K562 (cell line): ENCODE measurements around the gene DEDD2. TPM values are rescaled to one million over a fixed set of nuclear protein-coding genes. Genes with fewer than 3 reads are reported as not detected.

Experiments
- ADNP ChIP-seq: fragments of 200-800 bp; sonication (Bioruptor generic); IDR thresholded peaks from 2 replicates; pipeline ENCODE4 v1.6.1; 2016; ENCODE audit warnings: missing genetic modification characterization, missing compliant biosample characterization
- AFF4 ChIP-seq: sonication (generic); formaldehyde crosslinking; IDR thresholded peaks from 2 replicates; pipeline ENCODE4 v1.8.0; 2023; ENCODE audit warnings: mild to moderate bottlenecking, missing genetic modification reagents
- CGGBP1 ChIP-seq: fragments of 250-450 bp; sonication (Bioruptor Pico); IDR thresholded peaks from 2 replicates; pipeline ENCODE4 v1.9.0; 2021; ENCODE audit warnings: mild to moderate bottlenecking
- DLX4 ChIP-seq: fragments of 250-450 bp; sonication (Bioruptor Pico); IDR thresholded peaks from 2 replicates; pipeline ENCODE4 v1.6.1; 2021; ENCODE audit warnings: mild to moderate bottlenecking
- E2F8 ChIP-seq: fragments of 450-650 bp; IDR thresholded peaks from 2 replicates; pipeline ENCODE4 v1.7.1; 2018; ENCODE audit warnings: mild to moderate bottlenecking, low read depth; ENCODE audit not compliant: partially characterized antibody
- MAFK ChIP-seq: IDR thresholded peaks from 2 replicates; pipeline ENCODE4 v1.6.1; 2011; ENCODE audit warnings: low read length, improper control_type of control experiment
- NBN ChIP-seq: fragments of 450-650 bp; IDR thresholded peaks from 2 replicates; pipeline ENCODE4 v1.6.1; 2016; ENCODE audit warnings: low read depth, mild to moderate bottlenecking
- NFATC3 ChIP-seq: fragments of 450-650 bp; IDR thresholded peaks from 2 replicates; pipeline ENCODE4 v1.6.1; 2017; ENCODE audit warnings: mild to moderate bottlenecking
- NFXL1 ChIP-seq: fragments of 450-650 bp; formaldehyde crosslinking; IDR thresholded peaks from 2 replicates; pipeline ENCODE4 v1.4.0; 2021; ENCODE audit warnings: mild to moderate bottlenecking
- NONO ChIP-seq, 2 experiments: fragments of 200-400 bp in 1 of 2; fragments of 450-650 bp in 1 of 2; formaldehyde crosslinking in 1 of 2; IDR thresholded peaks; 2 replicates each; pipeline ENCODE4 v1.6.1; 2017; ENCODE audit warnings: low read depth in 2 of 2, mild to moderate bottlenecking in 2 of 2, moderate library complexity in 2 of 2, low read length in 1 of 2
- NR1H2 ChIP-seq: sonication (generic); formaldehyde crosslinking; IDR thresholded peaks from 2 replicates; pipeline ENCODE4 v1.4.0; 2020; ENCODE audit warnings: mild to moderate bottlenecking, missing genetic modification reagents
- POLR2A ChIP-seq: fragments of 450-650 bp; conservative IDR thresholded peaks from 2 replicates; pipeline ENCODE4 v1.6.1; 2016
- POU5F1 ChIP-seq: fragments of 150-350 bp; IDR thresholded peaks from 2 replicates; pipeline ENCODE4 v1.6.1; 2014; ENCODE audit warnings: borderline replicate concordance, low read length, low read depth, mild to moderate bottlenecking; ENCODE audit not compliant: partially characterized antibody
- SMARCA5 ChIP-seq: fragments of 450-650 bp; IDR thresholded peaks from 2 replicates; pipeline ENCODE4 v1.6.1; 2016
- SNAPC5 ChIP-seq: fragments of 250-450 bp; sonication (Bioruptor Pico); IDR thresholded peaks from 2 replicates; pipeline ENCODE4 v1.8.0; 2021; ENCODE audit warnings: moderate library complexity, mild to moderate bottlenecking, inconsistent platforms
- THAP7 ChIP-seq: fragments of 250-450 bp; sonication (Bioruptor Pico); IDR thresholded peaks from 2 replicates; pipeline ENCODE4 v1.5.0; 2021
- ZBTB7A ChIP-seq: IDR thresholded peaks from 2 replicates; pipeline ENCODE4 v1.6.1; 2011; ENCODE audit warnings: low read depth, mild to moderate bottlenecking, low read length, moderate library complexity, borderline replicate concordance; ENCODE audit not compliant: control insufficient read depth
- ZNF561 ChIP-seq: fragments of 450-650 bp; formaldehyde crosslinking; conservative IDR thresholded peaks from 2 replicates; pipeline ENCODE4 v1.4.0; 2020; ENCODE audit warnings: mild to moderate bottlenecking, moderate library complexity
- ZNF707 ChIP-seq: fragments of 250-450 bp; sonication (Bioruptor Pico); conservative IDR thresholded peaks from 2 replicates; pipeline ENCODE4 v1.8.0; 2022; ENCODE audit warnings: inconsistent platforms, mild to moderate bottlenecking, moderate library complexity
- polyA plus RNA-seq, 8 experiments: library from polyadenylated mRNA; depleted of rRNA in 4 of 8; stranded (reverse) in 5 of 8; unstranded in 3 of 8; fragments of >200 nt; fragmentation: Nextera tagmentation in 2 of 8; fragmentation: Illumina TruSeq in 1 of 8; extraction: Ambion mirVana in 2 of 8; extraction: Trizol in 1 of 8; gene quantifications; 2 replicates each; pipeline versions ENCODE4 v1.2.1 to v1.2.3, GENCODE V29; 2011 to 2014; ENCODE audit warnings: inconsistent platforms in 1 of 8, missing spikeins in 1 of 8
- total RNA-seq, 7 experiments: library from RNA; depleted of rRNA in 6 of 7; stranded (reverse); fragments of >200 nt in 6 of 7; fragmentation: Illumina TruSeq in 2 of 7; extraction: Trizol in 2 of 7; gene quantifications; 2 replicates each; pipeline versions ENCODE4 v1.2.1 to v1.2.3, GENCODE V29; 2011 to 2021; ENCODE audit warnings: low replicate concordance in 1 of 7

The DEDD2 gene
- total and polyA plus RNA-seq, 9 of the 15 experiments (the other 6 are each of a cell fraction or from before 2014, with no cell fraction given) = 4.3 to 43.0 (median 29.2) TPM

GRCh38 chr19:42254850-42255765 lies 37.6 kb upstream of the DEDD2 start, which contains the start of gene ERF (continued):
- TF ChIP-seq ZBTB7A = peak; percentile 82
- peak; percentile 40; the same call in 1 of the 2 replicates for TF ChIP-seq POLR2A
- no peak for TF ChIP-seq POU5F1
- no peak for TF ChIP-seq CGGBP1 (CRISPR knock-in tag)
- TF ChIP-seq NR1H2 (CRISPR knock-in tag) = no peak
- no peak for TF ChIP-seq DLX4 (CRISPR knock-in tag)
- TF ChIP-seq ADNP (tag) = no peak
- no peak for TF ChIP-seq NFXL1 (CRISPR knock-in tag)
- no peak for TF ChIP-seq ZNF561 (CRISPR knock-in tag)
- no peak for TF ChIP-seq SMARCA5
- TF ChIP-seq AFF4 = 0 out of 2 replicates have a peak, but pooled peaks have one; percentile 34
- TF ChIP-seq SNAPC5 = no peak
- TF ChIP-seq E2F8 = no peak
- no peak for TF ChIP-seq THAP7 (CRISPR knock-in tag)
- no peak for TF ChIP-seq NFATC3
- TF ChIP-seq ZNF707 (CRISPR knock-in tag) = no peak
- TF ChIP-seq NBN = no peak
- TF ChIP-seq NONO (IDR thresholded peaks at IDR 0.05; ENCODE audit: low read depth in 2 of 2, low read length in 1 of 2) = peak; percentile 80 to 82
- no peak for TF ChIP-seq MAFK
